H1 (cell line): ENCODE results near the gene COX7B2. TPM values are rescaled to one million over a fixed set of nuclear protein-coding genes. Genes with fewer than 3 reads are reported as not detected.

ENCODE experiments used
- TEAD4 ChIP-seq: IDR thresholded peaks from 2 replicates; pipeline ENCODE4 v1.6.1; 2012; ENCODE audit warnings: low read depth, low read length, inconsistent platforms, mixed read lengths
- polyA plus RNA-seq, 7 experiments: library from polyadenylated mRNA; depleted of rRNA in 3 of 7; stranded (reverse) in 5 of 7; unstranded in 2 of 7; fragments of >200 nt in 5 of 7; fragments of 200-250 nt in 2 of 7; gene quantifications; 1 replicate in 5 of 7; 2 replicates in 1 of 7; 4 replicates in 1 of 7; pipeline versions ENCODE4 v1.2.1 to v1.2.3, GENCODE V29; 2011 to 2013; ENCODE audit warnings: missing spikeins in 2 of 7, mixed read lengths in 2 of 7
- total RNA-seq: library from RNA; stranded (reverse); fragmentation: NEBNext Ultra II Directional; extraction: Animal tissue kit (Norgen Biotek cat#: 25700); gene quantifications from 2 replicates; pipeline ENCODE4 v1.2.1, GENCODE V29; 2021

Gene COX7B2
- total and polyA plus RNA-seq, 2 of the 8 experiments (the other 6 are each of a cell fraction or from before 2014, with no cell fraction given) = not detected

- no peak for TF ChIP-seq TEAD4
These were observed 88.9 kb downstream of the COX7B2 start (continued) for GRCh38 chr4:46820154-46820553.
